GM21528 (cell line): ENCODE data around the gene CMTM6.
"Not testable (repeated sequence)": the region's sequence is repeated elsewhere in the genome, so short reads cannot be mapped to it uniquely, and the experiment has no call there.

Source experiments
- ATAC-seq: cut with Tn5 transposase; IDR thresholded peaks from one replicate; pipeline ENCODE4 v1.9.1; 2021; ENCODE audit warnings: mild to moderate bottlenecking, moderate library complexity; ENCODE audit not compliant: unreplicated experiment, low FRiP score

The CMTM6 gene

DNA sequence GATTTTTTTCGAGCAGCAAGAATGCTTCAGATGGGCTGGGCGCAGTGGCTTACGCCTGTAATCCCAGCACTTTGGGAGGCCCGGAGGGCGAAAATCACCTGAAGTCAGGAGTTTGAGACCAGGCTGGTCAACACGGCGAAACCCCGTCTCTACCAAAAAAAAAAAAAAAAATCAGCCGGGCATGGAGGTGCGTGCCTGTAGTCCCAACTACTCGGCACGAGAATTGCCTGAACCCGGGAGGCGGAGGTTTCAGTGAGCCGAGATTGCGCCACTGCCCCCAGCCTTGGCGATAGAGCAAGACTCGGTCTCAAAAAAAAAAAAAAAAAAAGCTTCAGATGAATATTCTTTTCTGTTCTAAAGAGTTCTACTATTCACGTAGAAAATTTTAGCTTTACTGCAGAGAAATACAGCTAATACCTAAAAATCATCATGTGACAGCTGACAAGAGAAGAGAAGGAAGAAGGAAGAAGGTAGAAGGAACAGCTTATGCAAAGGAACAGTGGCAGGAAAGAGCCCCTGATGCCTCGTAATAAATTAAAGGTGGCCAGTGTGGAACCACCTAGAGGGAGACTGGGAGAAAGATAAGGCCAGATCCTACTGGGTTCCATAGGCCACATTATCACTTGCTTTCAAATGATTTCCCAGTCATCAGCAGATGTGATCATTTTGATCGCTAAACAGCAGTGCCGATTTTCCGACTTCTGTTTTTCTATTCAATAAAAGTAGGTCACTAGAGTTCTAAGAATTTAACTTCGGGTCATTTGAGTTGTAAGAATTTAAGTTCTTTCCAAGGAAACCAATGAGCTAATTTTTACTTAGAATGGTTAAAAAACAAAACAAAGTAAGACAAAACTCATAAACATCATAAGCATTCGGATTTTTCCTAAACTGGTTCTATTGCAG is 1.5 kb downstream of the CMTM6 start:
- no peak for ATAC-seq

DNA sequence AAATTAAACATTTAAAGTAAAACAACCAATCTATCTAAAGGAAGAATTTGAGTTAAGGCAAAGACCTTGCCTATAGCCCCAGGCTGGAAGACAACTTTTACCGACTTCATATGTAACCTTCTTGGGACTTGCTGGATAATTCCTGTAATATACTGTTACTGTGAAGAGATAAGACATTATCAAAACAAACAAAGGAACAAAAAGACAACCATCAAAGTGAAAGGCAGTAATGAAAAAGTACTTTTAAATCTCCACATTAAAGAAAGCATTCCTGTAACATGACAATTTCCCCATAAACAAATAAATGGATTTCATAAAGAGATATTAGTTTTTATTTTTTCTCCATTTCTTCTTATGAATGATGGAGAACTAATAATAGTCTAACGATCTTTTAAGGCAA is 2.4 kb downstream of the CMTM6 start:
- ATAC-seq: no peak

DNA sequence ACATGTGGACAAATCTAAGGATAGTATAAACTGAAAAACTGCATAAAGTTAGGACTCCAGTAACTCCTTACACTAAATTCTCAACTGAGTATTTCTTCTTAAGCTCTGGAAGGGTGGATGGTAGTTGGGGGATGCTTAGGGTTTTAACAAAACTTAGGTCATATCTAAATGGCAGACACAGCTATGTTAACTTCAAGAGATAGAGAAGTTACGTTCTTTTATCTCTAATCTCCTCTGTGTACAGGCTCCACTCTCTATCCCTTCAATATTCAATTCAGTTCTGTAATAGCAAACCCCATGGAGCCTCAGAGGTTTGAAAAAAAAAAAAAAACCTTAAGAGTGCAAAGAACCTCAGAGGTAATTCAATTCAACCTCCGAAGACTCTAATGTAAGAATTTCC is 3.1 kb downstream of the CMTM6 start:
- ATAC-seq: no peak

DNA sequence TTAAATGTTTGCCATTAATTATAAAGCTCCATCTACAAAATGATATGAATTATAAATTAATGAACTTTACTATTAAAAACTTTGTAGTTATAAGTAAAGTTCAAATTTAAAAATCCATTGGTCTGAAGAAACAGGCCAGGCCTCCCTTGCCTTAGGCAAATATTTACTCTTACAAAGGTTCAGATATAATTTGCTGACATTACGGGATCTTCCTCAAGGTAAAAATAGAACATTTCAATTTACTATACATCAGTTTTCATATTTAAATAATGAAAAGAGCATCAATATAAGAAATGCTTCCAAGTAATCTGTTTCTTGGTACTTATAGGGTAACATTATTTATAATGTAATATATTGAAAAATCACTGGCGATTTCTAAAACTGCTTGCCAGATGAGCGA is 3.7 kb downstream of the CMTM6 start:
- no peak for ATAC-seq

DNA sequence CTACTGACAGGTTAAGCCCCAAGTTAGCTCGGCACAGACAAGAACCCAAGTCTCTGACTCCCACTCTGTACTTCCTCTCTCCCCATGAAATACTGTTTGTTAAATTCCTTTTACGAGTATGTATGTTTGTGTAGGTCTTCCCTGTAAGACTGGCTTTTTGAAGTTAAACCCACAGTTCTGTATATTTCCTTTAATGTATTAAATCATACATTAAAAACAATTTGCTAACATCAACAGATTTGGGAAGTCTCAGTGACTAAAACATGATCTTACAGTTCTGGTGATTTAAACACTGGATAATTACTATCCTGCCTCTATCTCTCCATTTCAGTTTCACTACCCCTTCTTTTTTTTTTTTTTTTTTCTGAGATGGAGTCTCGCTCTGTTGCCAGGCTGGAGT is 4.4 kb downstream of the CMTM6 start:
- ATAC-seq: no peak

DNA sequence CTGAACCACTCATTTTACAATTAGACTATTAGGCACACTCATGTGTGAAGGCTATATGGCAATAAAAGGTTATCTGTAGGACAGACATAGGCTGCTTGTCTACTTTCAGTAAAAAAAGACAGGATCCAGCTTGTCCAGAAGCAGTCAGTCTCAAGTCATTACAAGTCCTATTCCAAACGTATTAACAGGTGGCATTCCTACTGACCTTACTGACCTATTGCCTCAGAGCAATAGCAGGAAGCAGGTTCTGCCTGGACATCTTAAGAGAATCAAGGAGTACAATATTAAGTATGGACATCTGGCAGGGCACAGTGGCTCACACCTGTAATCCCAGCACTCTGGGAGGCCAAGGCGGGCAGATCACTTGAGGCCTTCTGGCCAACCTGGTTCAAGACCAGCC is 7.0 kb downstream of the CMTM6 start:
- no peak for ATAC-seq

DNA sequence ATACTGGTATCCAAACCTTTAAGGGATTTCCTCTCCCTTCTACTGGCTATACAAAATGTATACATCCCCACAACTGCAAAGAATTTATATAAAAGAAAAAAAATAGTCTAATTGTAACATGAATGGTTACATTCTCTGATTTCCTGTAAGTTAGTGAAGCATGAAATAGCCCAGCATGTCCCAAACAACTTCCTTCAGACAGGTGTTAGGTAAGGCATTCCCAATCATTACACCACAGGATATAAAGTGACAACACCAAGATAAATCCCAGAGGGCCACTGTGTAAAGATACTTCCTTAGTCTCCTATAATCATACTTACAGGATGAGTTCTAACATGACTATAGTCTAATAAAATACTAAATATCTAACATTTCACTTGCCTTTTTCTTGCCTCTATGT is 7.6 kb downstream of the CMTM6 start:
- ATAC-seq: no peak

DNA sequence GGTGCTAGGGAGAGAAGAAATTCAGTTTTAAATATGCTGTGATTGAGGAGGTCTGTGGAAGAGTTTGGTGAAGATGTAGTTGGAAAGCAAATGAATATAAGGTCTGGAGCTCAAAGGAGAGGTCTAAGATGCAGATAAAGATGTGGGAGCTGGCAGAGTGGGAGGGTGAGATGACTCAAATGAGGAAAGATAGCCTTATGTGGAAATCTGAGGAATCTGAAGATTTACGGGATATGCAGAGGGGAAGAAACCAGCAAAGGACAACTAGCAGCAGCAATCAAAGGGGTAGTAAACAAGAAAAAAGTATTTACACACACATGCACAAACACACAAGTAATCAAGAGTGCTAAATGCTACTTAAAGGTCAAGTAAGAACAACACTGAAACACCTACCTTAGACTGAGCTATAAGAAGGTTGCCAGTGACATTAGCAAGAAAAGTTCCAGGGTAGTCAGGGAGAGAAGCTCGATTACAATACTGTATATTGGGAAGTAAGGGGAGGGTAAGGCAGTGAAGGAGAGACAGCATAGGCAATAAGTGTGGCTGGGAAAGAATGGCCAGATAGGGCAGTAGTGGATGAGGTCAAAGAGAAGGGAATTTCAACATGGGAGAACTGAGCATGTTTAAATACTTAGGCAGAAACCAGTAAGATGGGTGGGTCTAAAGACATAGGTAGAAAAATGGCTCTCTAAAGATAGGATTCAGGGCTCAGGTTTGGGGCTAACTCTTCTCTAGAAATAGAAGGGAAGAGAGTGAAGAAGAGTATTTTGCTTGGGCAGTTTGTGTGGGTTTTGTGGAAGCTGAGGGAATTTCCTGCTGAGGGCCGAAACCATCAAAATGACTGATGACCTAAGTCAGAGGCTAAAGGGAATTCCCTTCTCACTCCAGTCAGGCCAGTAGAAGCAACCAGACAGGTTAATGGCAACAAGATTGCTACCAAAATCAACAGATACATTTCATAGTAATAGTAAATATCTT is 8.9 kb downstream of the CMTM6 start:
- peak; percentile 60 for ATAC-seq

DNA sequence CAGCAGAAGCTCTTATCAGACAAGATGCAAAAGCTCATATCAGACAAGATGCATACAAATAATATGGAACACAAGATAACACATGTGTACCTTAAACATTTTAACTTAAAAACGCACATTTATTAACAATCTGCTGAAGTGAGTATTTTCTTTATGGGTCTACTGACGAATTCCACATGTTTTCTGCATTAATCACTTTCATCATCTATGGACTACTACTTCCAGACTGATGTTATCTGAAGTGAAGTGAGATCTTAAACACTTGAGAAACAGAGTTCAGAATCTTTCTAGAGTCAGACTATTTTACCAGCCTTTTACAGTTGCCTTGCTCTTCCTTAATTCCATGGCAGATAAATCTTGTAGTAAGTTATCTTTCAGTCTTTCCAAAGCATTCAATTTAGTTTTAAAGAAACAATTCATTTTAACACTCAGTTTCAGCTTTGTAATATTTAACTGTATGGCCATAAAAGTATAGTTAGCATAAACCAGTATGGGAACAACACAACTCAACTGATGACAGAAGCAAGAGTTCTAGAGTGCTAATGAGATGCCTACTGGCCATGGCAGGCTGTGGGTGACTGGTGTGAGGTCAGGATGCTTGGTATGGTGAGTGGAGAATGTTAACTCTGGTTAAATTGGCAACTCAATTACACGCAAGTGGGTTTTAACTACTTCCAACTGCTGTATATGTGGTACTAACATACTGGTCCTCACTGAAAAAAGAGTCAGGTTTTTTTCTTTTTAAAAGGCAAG is 9.8 kb downstream of the CMTM6 start:
- no peak for ATAC-seq

DNA sequence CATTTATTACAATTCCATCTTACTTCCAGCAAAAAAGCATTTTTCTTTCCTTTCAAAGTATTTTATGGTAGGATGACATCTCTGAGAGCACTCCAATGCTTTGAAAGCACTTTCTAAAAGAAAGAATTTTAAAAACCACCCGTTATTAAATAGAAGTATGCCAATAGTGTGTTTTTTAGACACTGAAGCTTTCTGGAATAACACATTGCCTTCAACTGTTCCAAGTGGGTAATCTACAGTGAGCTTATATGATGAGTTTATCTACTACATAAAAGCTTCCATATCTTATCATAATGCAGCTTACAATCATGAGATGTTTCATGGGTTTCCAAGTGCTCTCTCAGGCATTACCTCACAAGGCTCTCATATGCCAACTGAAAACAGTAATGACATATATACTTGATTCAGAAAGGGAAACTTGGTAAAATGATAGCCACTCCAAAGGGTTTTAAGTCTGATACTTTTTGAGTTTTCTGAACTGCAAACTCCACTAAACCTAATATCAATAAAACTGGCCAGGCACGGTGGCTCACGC is 14.1 kb downstream of the CMTM6 start:
- no peak for ATAC-seq

DNA sequence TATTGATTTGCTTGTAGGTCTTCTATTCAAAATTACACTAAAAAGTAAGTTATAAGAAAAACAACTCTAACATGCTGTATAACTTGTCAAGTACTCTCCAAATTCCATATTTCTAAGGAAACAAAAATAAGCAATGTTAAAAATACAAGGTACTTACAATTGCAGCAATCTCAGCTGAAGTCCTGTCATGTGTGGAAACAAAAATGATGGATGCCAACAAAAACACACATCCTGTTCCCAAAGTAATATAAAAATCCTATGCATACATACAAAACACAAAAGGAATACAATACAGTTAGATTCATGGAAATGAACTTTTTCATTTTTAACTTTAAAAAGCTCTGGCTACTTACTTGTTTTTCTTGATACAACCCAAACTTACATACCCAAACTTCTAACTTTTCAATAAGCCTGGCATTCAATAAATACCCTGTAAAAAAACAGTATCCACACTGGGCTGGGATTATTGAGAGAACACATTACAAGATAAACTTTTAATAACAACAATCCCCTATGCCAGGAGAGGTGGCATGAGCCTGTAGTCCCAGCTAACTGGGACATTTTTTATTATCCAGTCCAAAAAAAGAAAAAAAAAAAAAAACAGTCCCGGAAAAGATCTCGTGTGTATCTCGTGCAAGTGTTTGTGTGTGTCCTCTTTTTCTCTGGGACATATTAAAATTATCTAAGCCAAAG is 14.7 kb downstream of the CMTM6 start:
- ATAC-seq: no peak

DNA sequence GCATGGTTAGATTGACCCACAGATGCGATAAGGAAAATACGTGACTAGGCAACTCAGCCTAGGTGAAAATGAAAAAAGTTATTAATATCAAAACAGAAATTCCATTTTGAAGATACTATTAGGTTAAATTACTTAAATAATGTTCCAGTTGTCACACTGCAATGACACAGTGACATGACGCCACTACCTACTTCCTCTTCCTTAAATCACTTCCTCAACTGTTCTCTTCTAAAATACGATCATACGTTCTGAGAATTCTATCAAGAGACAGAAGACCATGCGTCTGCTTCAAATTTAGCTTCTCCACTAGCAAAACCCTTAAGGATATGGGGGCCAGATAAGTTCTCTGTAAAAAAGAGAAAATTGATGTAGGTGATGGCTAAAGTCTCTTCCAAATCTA is 18.2 kb downstream of the CMTM6 start:
- no peak for ATAC-seq

DNA sequence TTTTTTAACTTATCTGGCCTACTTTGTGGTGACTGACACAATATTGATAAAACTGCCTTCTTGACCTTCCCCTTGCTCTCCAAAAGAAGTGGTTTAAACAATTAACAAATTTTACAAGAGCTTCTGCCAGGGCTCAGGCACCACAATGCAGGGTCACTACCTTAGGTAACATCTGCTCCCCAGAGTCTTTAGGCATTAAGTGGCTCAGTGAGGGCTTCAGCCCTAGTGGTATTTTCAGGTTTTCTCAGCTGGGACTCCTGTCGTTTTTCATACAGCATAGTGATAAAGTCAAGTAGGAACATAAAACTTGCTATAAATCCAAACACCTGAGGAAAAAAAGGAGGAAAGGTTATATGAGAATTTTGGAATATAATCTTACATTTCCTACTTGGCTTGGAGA is 18.9 kb downstream of the CMTM6 start:
- no peak for ATAC-seq

DNA sequence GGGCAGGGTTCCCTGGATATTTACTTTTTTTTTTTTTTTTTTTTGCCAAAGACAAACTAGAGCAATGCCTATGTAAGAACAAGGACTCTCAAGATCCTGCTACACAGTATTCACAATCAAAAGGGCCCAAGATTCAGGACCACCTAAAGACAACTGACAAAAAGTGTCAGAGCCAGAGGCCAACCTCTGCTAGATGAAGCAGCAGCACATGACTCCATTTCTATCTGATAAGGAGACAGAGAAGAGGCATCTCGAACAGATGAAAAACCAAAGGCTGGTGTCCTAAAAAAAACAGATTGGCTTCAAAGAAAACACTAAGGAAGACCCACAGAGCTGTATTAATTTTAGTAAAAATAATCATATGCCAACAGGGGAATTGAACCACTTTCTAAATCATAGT is 20.0 kb downstream of the CMTM6 start:
- ATAC-seq: no peak

DNA sequence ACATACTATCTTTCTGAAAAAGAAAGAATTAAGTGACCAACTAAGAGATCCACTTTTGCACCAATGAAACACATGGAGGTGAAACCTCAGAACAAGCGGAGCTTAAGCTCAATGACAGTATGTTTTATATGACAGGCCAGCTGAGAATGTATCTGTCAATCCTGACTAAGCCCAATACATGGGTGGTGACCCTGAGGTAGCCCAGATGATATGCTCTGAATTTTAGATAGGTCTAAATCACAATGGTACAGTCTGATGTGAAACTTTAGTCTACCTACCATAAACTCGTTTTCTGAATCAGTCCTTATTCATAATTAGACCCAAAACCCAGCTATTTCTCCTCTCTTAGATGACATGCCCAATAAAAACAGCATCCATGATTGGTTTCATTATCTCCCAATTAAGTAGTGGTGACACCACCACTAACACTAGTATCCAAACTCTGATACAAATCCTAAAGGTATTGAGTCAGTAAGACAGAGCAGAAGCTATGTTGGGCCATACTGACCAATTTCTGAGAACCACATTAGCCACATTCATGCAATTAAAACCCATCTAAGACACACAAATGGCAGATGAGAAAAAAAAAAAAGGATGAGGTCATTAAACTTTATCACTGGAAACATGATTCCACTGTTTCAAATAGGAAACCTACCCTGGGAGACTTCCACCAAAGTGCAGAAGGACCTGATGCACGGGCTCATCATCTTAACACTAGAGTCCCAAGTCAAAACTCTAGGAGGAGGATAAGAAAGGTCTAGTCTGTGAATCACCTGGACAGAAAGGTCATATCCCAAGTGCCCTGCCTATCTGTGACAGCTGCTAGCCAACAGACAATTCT is 20.6 kb downstream of the CMTM6 start:
- no peak for ATAC-seq

DNA sequence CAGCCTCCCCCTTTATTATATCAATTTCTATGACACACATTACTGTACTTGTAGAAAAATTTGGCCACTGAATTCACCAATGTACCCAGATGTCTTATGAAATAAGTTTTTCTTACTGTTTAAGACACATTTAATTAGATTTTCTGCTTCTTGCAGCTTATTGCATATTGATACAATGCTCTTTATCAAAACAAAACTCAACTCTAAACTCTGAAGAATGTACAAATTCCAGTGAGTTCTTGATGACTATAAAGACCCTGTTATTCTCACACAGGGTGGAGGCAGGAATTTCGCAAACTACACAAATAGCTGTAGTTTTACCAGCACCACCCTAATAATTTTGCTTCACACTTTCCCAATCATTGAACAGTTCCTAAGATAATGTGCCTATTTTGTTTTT is 22.0 kb downstream of the CMTM6 start:
- ATAC-seq: no peak

DNA sequence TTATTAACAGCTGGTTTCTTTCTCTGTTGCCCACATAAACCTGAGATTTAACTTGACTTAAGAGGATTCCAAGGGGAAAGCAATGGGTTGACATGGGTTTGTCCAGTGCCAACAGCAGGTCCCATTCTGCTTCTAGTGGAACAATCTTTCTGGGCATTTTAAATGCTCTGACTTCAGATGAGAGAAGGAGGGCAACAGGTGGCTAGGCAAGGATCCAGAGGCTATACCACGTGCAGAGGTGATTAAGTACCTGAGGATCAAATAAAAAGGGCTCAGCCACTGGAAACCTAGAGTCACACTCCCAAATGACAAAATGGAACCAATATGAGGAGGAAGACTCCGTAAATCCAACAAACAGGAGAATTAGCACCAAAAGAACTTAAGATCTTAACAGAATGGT is 28.5 kb downstream of the CMTM6 start:
- ATAC-seq: no peak

DNA sequence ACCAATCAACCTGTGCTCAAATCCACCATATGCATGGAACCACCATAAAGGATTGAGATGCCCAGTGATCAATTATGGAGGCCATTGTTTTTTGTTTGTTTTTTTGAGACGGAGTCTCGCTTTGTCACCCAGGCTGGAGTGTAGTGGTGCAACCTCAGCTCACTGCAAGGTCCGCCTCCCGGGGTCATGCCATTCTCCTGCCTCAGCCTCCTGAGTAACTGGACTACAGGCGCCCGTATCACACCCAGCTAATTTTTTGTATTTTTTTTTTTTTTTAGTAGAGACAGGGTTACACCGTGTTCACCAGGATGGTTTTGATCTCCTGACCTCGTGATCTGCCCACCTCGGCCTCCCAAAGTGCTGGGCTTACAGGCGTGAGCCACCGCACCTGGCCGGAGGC is 30.5 kb downstream of the CMTM6 start:
- ATAC-seq: not testable (repeated sequence)

DNA sequence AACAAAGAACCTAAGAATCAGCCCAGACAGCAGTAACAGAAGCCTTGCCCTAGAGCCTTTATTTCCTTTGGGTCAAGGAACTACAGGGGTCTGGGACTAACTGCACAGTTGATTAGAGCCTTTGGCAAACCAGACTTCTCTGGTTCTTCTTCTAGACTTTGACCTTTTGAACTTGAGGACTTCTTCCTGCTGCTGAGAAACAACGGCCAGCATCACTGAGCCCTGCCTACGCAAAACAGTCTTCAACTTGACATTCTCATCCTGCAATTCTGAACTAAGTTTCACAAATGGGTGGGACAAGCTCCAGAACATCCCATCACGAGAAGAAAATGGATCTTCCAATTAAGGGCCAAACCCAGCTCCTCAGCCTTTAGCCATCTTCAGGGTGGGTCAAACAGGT is 31.4 kb downstream of the CMTM6 start:
- ATAC-seq: no peak
